Measurements from ENCODE around the gene CSK. TPM values are rescaled to one million over a fixed set of nuclear protein-coding genes. Genes with fewer than 3 reads are reported as not detected.

Gene CSK
- total and polyA plus RNA-seq, 2 donors (not counting 1 experiment from before 2014, with no cell fraction given): 325 to 651 TPM

DNA sequence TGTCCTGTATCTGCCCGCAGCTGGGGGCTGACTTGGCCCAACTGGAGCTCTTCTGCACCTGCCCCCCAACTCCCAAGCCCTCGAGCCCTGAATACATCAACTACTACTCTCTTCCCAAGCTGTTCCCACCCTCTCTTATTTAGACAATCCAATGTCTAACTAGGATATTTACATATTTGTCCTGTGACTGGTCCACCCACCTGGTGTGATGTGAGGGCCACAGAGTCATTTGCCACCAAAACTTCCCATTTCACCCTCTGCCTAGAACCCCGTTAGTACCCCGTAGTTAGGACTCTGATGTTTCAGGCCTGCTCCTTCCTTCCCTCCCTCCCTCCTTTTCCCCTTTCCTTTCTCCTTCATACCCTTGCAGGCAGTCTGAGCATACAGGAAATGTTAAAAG is 50.9 kb downstream of the CSK start:
- CTCF ChIA-PET: interaction anchor here (0.8 to 6.6 kb wide), 4 partner anchors 12 to 69 kb away, joined by 3 to 46 read pairs (median 4); no protein-coding TSS in a partner anchor
- Mint-ChIP-seq H3K4me1 (peaks cover 8% of the 10 kb centered on the region), H3K27ac (no peak overlapping the region), H3K4me3 (no peak overlapping the region), H3K27me3 (peaks cover 16% of the 10 kb centered on the region), H3K9me3 (ENCODE audit: insufficient read depth) (no peaks in the 10 kb centered on the region)
- WGBS (ENCODE audit: insufficient coverage): 93% methylated on average over 2 of the region's 4 CpGs
- Histone ChIP-seq H3K27me3 (replicated peaks in 1 of 4; ENCODE audit: control extremely low read depth in 1 of 4, control insufficient read depth in 3 of 4, insufficient read depth in 4 of 4, low read length in 3 of 4) (peaks cover 0 to 16% (median 4%) of the 10 kb centered on the region in 4 experiments), H3K36me3 (replicated peaks in 1 of 2; ENCODE audit: control extremely low read depth in 1 of 2, control insufficient read depth in 1 of 2, extremely low read depth in 1 of 2, insufficient read depth in 2 of 2, low read length in 1 of 2) (peaks cover 0 to 2% of the 10 kb centered on the region in 2 experiments), H3K9ac (ENCODE audit: low read length) (no peak overlapping the region), H3K4me3 (ENCODE audit: control extremely low read depth in 1 of 5, extremely low read depth in 1 of 5, insufficient read depth in 1 of 5, low read depth in 2 of 5, low read length in 4 of 5) (no peak overlapping the region), H3K4me1 (ENCODE audit: control insufficient read depth in 2 of 2, insufficient read depth in 2 of 2, low read length in 2 of 2) (peaks cover 0 to 13% of the 10 kb centered on the region in 2 donors), H3K9me3 (ENCODE audit: control extremely low read depth in 1 of 3, control insufficient read depth in 2 of 3, insufficient read depth in 1 of 3, low read length in 2 of 3) (peaks cover 0 to 6% (median 0%) of the 10 kb centered on the region in 3 donors), H4K20me1 (ENCODE audit: control insufficient read depth, insufficient read depth, low read length, poor library complexity, severe bottlenecking) (no peaks in the 10 kb centered on the region), H2AFZ (ENCODE audit: insufficient read depth, low read depth, low read length, poor library complexity, severe bottlenecking) (no peak overlapping the region), H3K27ac (ENCODE audit: low read length in 2 of 2) (no peak overlapping the region), H3K4me2 (replicated peaks; ENCODE audit: low read depth, low read length, poor library complexity, severe bottlenecking) (no peak overlapping the region), H3K79me2 (ENCODE audit: control insufficient read depth, insufficient read depth, low read length) (no peaks in the 10 kb centered on the region)
- POLR2A ChIA-PET: no interaction called here
- no peak for TF ChIP-seq EZH2 (IDR thresholded peaks at IDR 0.05; ENCODE audit: borderline replicate concordance, insufficient read depth, low read depth, low read length, poor library complexity, severe bottlenecking)
- TF ChIP-seq, protein P1, sequence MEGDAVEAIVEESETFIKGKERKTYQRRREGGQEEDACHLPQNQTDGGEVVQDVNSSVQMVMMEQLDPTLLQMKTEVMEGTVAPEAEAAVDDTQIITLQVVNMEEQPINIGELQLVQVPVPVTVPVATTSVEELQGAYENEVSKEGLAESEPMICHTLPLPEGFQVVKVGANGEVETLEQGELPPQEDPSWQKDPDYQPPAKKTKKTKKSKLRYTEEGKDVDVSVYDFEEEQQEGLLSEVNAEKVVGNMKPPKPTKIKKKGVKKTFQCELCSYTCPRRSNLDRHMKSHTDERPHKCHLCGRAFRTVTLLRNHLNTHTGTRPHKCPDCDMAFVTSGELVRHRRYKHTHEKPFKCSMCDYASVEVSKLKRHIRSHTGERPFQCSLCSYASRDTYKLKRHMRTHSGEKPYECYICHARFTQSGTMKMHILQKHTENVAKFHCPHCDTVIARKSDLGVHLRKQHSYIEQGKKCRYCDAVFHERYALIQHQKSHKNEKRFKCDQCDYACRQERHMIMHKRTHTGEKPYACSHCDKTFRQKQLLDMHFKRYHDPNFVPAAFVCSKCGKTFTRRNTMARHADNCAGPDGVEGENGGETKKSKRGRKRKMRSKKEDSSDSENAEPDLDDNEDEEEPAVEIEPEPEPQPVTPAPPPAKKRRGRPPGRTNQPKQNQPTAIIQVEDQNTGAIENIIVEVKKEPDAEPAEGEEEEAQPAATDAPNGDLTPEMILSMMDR (IDR thresholded peaks at IDR 0.05): no peak
- intact Hi-C loops (cut with micrococcal nuclease): no loop called here
- ATAC-seq (ENCODE audit: low read depth): no peak
- DNase-seq: no peak

DNA sequence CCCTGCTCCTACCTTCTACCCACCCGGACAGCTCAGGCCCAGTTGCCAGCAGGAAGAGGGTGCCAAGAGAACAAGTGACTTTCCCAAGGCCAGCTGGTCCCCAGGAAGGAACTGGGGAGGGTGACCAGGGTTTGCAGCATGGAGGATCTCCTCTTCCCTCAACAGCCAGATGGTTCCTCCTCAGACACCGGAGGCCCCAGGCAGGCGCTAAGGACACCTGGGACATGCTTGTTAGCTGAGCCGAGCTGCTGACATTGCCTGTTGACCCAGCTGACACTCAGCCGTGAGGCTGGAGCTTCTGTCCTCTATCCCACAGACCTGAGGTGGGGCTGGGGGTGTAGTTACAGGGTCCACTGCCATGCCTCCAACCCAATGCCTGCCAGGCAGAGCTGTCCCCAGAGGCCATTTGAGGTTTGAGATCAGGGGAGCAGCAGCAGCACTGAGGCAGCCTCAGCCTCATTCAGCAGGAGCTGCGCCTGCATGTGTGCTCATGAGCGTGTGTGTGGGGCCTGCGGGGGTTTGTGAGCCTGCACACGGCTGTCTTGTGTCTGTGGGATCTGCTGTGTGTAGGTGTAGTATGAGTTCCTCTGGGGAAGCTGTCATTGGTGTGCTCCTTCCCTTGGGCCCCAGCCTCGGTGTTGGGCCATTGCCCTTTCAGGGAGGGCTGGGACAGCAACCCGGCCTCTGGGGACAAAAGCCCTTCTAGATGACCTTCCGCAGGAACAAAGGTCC is 51.7 kb downstream of the CSK start:
- H4K20me1 ChIP-seq (ENCODE audit: control insufficient read depth, insufficient read depth, low read length, poor library complexity, severe bottlenecking): no peaks in the 10 kb centered on the region
- 27% methylated on average over 8 of the region's 12 CpGs for WGBS (ENCODE audit: insufficient coverage)
- intact Hi-C loops (cut with micrococcal nuclease): no loop called here
- H3K27me3 ChIP-seq (replicated peaks in 1 of 4; ENCODE audit: control extremely low read depth in 1 of 4, control insufficient read depth in 3 of 4, insufficient read depth in 4 of 4, low read length in 3 of 4): peaks cover 0 to 9% (median under 1%) of the 10 kb centered on the region in 4 experiments
- no peak overlapping the region for H3K27ac ChIP-seq (ENCODE audit: low read length in 2 of 2)
- Mint-ChIP-seq H3K27ac (no peak overlapping the region), H3K4me3 (no peak overlapping the region), H3K27me3 (peaks cover 9% of the 10 kb centered on the region), H3K9me3 (ENCODE audit: insufficient read depth) (no peaks in the 10 kb centered on the region), H3K4me1 (peaks cover 8% of the 10 kb centered on the region)
- no peak overlapping the region for H3K4me3 ChIP-seq (ENCODE audit: control extremely low read depth in 1 of 5, extremely low read depth in 1 of 5, insufficient read depth in 1 of 5, low read depth in 2 of 5, low read length in 4 of 5)
- H3K9ac ChIP-seq (ENCODE audit: low read length): no peak overlapping the region
- ChIA-PET CTCF (interaction anchor here (0.8 to 6.6 kb wide), 8 partner anchors 11 to 201 kb away, joined by 3 to 46 read pairs (median 3); no protein-coding TSS in a partner anchor), POLR2A (interaction anchor here (0.9 kb wide), 1 partner anchor 33 kb away, joined by 3 read pairs; no protein-coding TSS in a partner anchor)
- H3K4me1 ChIP-seq (ENCODE audit: control insufficient read depth in 2 of 2, insufficient read depth in 2 of 2, low read length in 2 of 2): peaks cover 0 to 13% of the 10 kb centered on the region in 2 donors
- ATAC-seq (ENCODE audit: low read depth) (no peak), DNase-seq (no peak)
- no peak overlapping the region for H2AFZ ChIP-seq (ENCODE audit: insufficient read depth, low read depth, low read length, poor library complexity, severe bottlenecking)
- H3K36me3 ChIP-seq (replicated peaks in 1 of 2; ENCODE audit: control extremely low read depth in 1 of 2, control insufficient read depth in 1 of 2, extremely low read depth in 1 of 2, insufficient read depth in 2 of 2, low read length in 1 of 2): peaks cover 0 to 2% of the 10 kb centered on the region in 2 experiments
- H3K9me3 ChIP-seq (ENCODE audit: control extremely low read depth in 1 of 3, control insufficient read depth in 2 of 3, insufficient read depth in 1 of 3, low read length in 2 of 3): peaks cover 0 to 2% (median 0%) of the 10 kb centered on the region in 3 donors
- TF ChIP-seq, protein P1 (IDR thresholded peaks at IDR 0.05): no peak
- TF ChIP-seq EZH2 (IDR thresholded peaks at IDR 0.05; ENCODE audit: borderline replicate concordance, insufficient read depth, low read depth, low read length, poor library complexity, severe bottlenecking): no peak
- H3K79me2 ChIP-seq (ENCODE audit: control insufficient read depth, insufficient read depth, low read length): no peaks in the 10 kb centered on the region
- no peak overlapping the region for H3K4me2 ChIP-seq (replicated peaks; ENCODE audit: low read depth, low read length, poor library complexity, severe bottlenecking)

Measured in B cell (primary cell).